Measurements from ENCODE around the gene WDR44.

WDR44 gene

DNA sequence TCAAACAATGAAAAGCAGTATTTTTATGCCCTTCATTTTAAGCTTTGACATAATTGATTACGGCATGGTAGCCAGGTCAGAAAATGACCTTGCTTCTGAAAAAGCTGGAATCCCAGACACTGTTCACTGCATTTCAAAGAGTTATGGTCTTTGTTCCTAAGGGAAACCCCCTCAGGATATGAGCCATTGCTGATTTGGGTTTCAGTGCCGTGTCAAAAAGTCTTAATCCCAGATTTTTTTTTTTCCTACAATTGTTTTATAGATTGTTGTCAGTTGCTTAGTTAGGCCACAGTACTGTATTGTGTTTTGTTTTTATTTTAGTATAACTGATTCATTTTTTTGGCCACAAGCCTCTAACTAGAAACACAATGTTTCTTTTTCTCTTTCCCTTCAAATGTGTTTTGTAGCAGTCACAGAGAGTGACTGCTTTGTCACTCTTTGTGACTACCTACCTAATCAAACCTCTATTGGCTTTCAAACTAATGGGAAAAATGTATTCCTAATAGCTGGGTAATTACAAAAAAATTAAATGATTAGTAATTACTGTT lies 10.3 kb downstream of the WDR44 start:
- H3K9ac ChIP-seq (ENCODE audit: low read depth, low read length, poor library complexity, severe bottlenecking) = no peak overlapping the region

DNA sequence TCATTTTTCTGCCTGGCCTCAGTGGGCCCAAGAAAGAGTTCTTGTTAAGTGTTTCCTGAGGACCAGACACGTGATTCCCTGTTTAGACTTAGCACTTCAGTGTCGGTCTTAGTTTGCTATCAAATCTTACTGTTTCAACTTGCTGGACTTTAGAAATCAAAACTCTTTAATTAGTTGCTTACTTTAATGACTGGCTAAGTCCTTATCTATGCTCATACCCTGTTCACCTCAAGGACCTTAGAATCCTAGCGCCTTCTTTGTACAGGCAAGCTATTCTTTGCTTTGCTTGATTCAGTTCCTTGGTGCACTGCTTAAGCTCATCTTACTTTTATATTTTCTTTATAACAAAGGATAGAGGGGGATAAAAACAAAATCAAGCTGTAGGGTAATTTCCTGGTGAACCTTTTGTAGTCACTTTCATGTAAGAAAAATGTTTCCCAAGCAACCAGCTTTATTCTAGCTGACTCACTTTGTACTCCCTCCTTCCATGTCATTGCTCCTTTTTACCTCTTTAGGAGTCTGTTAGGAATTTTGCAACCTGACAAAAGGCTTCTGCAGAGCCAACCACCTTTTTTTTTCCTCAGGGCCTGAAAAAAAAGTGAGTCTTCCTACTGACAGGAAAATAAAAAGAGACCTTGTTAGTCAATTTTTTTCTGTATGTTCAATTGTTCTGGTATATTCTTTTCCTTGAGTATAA lies 14.7 kb downstream of the WDR44 start:
- TF ChIP-seq EZH2phosphoT487 (IDR thresholded peaks at IDR 0.05; ENCODE audit: borderline replicate concordance) = no peak
- TF ChIP-seq, protein P1, sequence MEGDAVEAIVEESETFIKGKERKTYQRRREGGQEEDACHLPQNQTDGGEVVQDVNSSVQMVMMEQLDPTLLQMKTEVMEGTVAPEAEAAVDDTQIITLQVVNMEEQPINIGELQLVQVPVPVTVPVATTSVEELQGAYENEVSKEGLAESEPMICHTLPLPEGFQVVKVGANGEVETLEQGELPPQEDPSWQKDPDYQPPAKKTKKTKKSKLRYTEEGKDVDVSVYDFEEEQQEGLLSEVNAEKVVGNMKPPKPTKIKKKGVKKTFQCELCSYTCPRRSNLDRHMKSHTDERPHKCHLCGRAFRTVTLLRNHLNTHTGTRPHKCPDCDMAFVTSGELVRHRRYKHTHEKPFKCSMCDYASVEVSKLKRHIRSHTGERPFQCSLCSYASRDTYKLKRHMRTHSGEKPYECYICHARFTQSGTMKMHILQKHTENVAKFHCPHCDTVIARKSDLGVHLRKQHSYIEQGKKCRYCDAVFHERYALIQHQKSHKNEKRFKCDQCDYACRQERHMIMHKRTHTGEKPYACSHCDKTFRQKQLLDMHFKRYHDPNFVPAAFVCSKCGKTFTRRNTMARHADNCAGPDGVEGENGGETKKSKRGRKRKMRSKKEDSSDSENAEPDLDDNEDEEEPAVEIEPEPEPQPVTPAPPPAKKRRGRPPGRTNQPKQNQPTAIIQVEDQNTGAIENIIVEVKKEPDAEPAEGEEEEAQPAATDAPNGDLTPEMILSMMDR (conservative IDR thresholded peaks at IDR 0.05; ENCODE audit: low read length) = no peak
- no peak overlapping the region for H3K9ac ChIP-seq (ENCODE audit: low read depth, low read length, poor library complexity, severe bottlenecking)
- no peak overlapping the region for H3K4me3 ChIP-seq (ENCODE audit: low read length, poor library complexity, severe bottlenecking)
- no peak overlapping the region for H2AFZ ChIP-seq (ENCODE audit: low read length)
- no peaks in the 10 kb centered on the region for H3F3A ChIP-seq (ENCODE audit: low read depth)
- H3K9me3 ChIP-seq (ENCODE audit: insufficient read depth, low read depth, low read length) = no peaks in the 10 kb centered on the region
- peaks cover 6% of the 10 kb centered on the region for H4K20me1 ChIP-seq (ENCODE audit: insufficient read depth, low read length, poor library complexity, severe bottlenecking)
- no peaks in the 10 kb centered on the region for H3K36me3 ChIP-seq (ENCODE audit: insufficient read depth, low read length)
- H3K9me2 ChIP-seq (replicated peaks; ENCODE audit: low read depth, low read length) = no peaks in the 10 kb centered on the region
- H3K27me3 ChIP-seq (ENCODE audit: insufficient read depth, low read length, poor library complexity, severe bottlenecking) = no peaks in the 10 kb centered on the region
- H3K79me2 ChIP-seq (ENCODE audit: insufficient read depth, low read length) = peaks cover 47% of the 10 kb centered on the region
- H3K4me1 ChIP-seq (ENCODE audit: insufficient read depth, low read length, poor library complexity, severe bottlenecking) = peaks cover 5% of the 10 kb centered on the region
- peak overlapping the region; percentile 24 for H3K4me2 ChIP-seq (ENCODE audit: low read depth, low read length, poor library complexity, severe bottlenecking)

More for the DNA sequence above, 10.3 kb downstream of the WDR44 start:
- no peak for TF ChIP-seq EZH2phosphoT487 (IDR thresholded peaks at IDR 0.05; ENCODE audit: borderline replicate concordance)
- TF ChIP-seq, protein P1 (conservative IDR thresholded peaks at IDR 0.05; ENCODE audit: low read length) = no peak
- Histone ChIP-seq H3K9me2 (replicated peaks; ENCODE audit: low read depth, low read length) (no peaks in the 10 kb centered on the region), H3K27me3 (ENCODE audit: insufficient read depth, low read length, poor library complexity, severe bottlenecking) (no peaks in the 10 kb centered on the region), H3K79me2 (ENCODE audit: insufficient read depth, low read length) (peaks cover 60% of the 10 kb centered on the region), H3K4me2 (ENCODE audit: low read depth, low read length, poor library complexity, severe bottlenecking) (no peak overlapping the region), H3K36me3 (ENCODE audit: insufficient read depth, low read length) (no peaks in the 10 kb centered on the region), H3K4me1 (ENCODE audit: insufficient read depth, low read length, poor library complexity, severe bottlenecking) (peaks cover 14% of the 10 kb centered on the region), H2AFZ (ENCODE audit: low read length) (no peak overlapping the region), H3K9me3 (ENCODE audit: insufficient read depth, low read depth, low read length) (no peaks in the 10 kb centered on the region), H4K20me1 (ENCODE audit: insufficient read depth, low read length, poor library complexity, severe bottlenecking) (peaks cover 8% of the 10 kb centered on the region), H3K4me3 (ENCODE audit: low read length, poor library complexity, severe bottlenecking) (no peak overlapping the region), H3F3A (ENCODE audit: low read depth) (no peaks in the 10 kb centered on the region)

DNA sequence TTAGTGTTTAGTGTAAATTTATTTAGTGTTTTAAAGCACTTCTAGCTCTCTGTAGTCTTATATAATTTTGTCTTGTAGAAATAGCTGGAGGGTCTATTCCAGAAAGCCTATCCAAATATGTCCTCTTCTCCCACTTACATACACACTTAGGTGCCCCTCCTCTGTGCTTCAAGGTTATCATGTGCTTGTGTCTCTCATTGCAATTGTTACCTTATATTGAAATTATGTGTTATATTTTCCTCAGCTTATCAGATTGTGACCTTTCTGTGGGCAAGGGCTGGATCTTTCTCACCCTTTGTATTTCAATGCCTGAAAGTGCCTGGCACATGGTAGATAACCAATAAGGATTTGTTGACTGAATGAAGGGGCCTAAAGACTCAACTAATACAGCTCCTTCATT lies 18.4 kb downstream of the WDR44 start:
- H3K4me1 ChIP-seq (ENCODE audit: insufficient read depth, low read length, poor library complexity, severe bottlenecking) = peaks cover 3% of the 10 kb centered on the region
- no peaks in the 10 kb centered on the region for H3K9me3 ChIP-seq (ENCODE audit: insufficient read depth, low read depth, low read length)
- no peaks in the 10 kb centered on the region for H3K36me3 ChIP-seq (ENCODE audit: insufficient read depth, low read length)
- no peaks in the 10 kb centered on the region for H3K27me3 ChIP-seq (ENCODE audit: insufficient read depth, low read length, poor library complexity, severe bottlenecking)
- H3K4me3 ChIP-seq (ENCODE audit: low read length, poor library complexity, severe bottlenecking) = no peak overlapping the region
- no peaks in the 10 kb centered on the region for H3F3A ChIP-seq (ENCODE audit: low read depth)
- H3K9ac ChIP-seq (ENCODE audit: low read depth, low read length, poor library complexity, severe bottlenecking) = no peak overlapping the region
- TF ChIP-seq EZH2phosphoT487 (IDR thresholded peaks at IDR 0.05; ENCODE audit: borderline replicate concordance) = no peak
- H2AFZ ChIP-seq (ENCODE audit: low read length) = no peak overlapping the region
- H3K79me2 ChIP-seq (ENCODE audit: insufficient read depth, low read length) = peaks cover 38% of the 10 kb centered on the region
- no peaks in the 10 kb centered on the region for H3K9me2 ChIP-seq (replicated peaks; ENCODE audit: low read depth, low read length)
- H4K20me1 ChIP-seq (ENCODE audit: insufficient read depth, low read length, poor library complexity, severe bottlenecking) = peaks cover 6% of the 10 kb centered on the region
- H3K4me2 ChIP-seq (ENCODE audit: low read depth, low read length, poor library complexity, severe bottlenecking) = no peak overlapping the region

Measured in Loucy (cell line).